Subcutaneous adipose tissue (tissue), 4 donors: ENCODE results near the gene ITGB4. TPM values are rescaled to one million over a fixed set of nuclear protein-coding genes. Genes with fewer than 3 reads are reported as not detected.

Source experiments
- CTCF ChIP-seq: fragments of 450-650 bp; IDR thresholded peaks from one replicate; pipeline ENCODE4 v1.5.1; 2016; ENCODE audit warnings: low read depth, mild to moderate bottlenecking, control low read depth, antibody characterized with exemption, moderate library complexity
- total RNA-seq, 4 donors: library from RNA; depleted of rRNA; stranded (reverse); fragments of >200 nt; gene quantifications; one replicate each; pipeline ENCODE4 v1.1.0, GENCODE V29; 2016

ITGB4 gene
- total RNA-seq, 4 donors from 2014 or later = 5.1 to 25.2 (median 9.9) TPM

- TF ChIP-seq CTCF = no peak
Measured at GRCh38 chr17:75731716-75732498, 10.6 kb downstream of the ITGB4 start.

GRCh38 chr17:75733471-75733870, 12.2 kb downstream of the ITGB4 start:
- TF ChIP-seq CTCF = no peak

- no peak for TF ChIP-seq CTCF
Measured at GRCh38 chr17:75734674-75735294, 13.5 kb downstream of the ITGB4 start.

GRCh38 chr17:75736173-75736835, 15.0 kb downstream of the ITGB4 start:
- TF ChIP-seq CTCF = no peak

- no peak for TF ChIP-seq CTCF
Measured at GRCh38 chr17:75737133-75737962, 16.1 kb downstream of the ITGB4 start.

- TF ChIP-seq CTCF = no peak
Measured at GRCh38 chr17:75738218-75738802, 17.1 kb downstream of the ITGB4 start.
